ENCODE results near the gene S100A1.

The S100A1 gene

GRCh38 chr1:153667439-153667838 lies 39.2 kb downstream of the S100A1 start:
- no peak for TF ChIP-seq CTCF (IDR thresholded peaks at IDR 0.05)

- no peak for TF ChIP-seq CTCF (IDR thresholded peaks at IDR 0.05)
These were observed 41.4 kb downstream of the S100A1 start for GRCh38 chr1:153669606-153670005.

- TF ChIP-seq CTCF (IDR thresholded peaks at IDR 0.05) = no peak
These were observed 42.1 kb downstream of the S100A1 start for GRCh38 chr1:153670257-153670858.

- peak; percentile 48; the same call in 1 of the 2 replicates for TF ChIP-seq CTCF (IDR thresholded peaks at IDR 0.05)
These were observed 42.8 kb downstream of the S100A1 start, which contains the start of gene ILF2 for GRCh38 chr1:153670859-153671627. Gene ILF2 (minus strand): TSS chr1:153670993. CDS start chr1:153670922, 71 bp downstream.

- peak; percentile 34; the same call in 1 of the 2 replicates for TF ChIP-seq CTCF (IDR thresholded peaks at IDR 0.05)
These were observed 43.6 kb downstream of the S100A1 start for GRCh38 chr1:153671628-153672353.

GRCh38 chr1:153673511-153673910 lies 45.3 kb downstream of the S100A1 start:
- no peak for TF ChIP-seq CTCF (IDR thresholded peaks at IDR 0.05)

GRCh38 chr1:153677718-153678518 lies 49.7 kb downstream of the S100A1 start:
- peak; percentile 99 for TF ChIP-seq CTCF (IDR thresholded peaks at IDR 0.05)
